K562 (cell line): ENCODE results near the gene PTPRG. TPM values are rescaled to one million over a fixed set of nuclear protein-coding genes. Genes with fewer than 3 reads are reported as not detected.

ENCODE experiments used
- ATAC-seq: fragments of 200-7000 bp; cut with Tn5 transposase; 3 replicates; pipeline ENCODE4 v1.9.1; 2020; ENCODE audit warnings: moderate library complexity
- BruUV-seq: library from RNA; stranded (reverse); fragments of 400-500 nt; replicated peaks from 2 replicates; lab custom pipeline; 2021; lab: Mats Ljungman, UMichigan
- CTCF ChIA-PET: fragments of 300-600 bp; formaldehyde crosslinking; extraction: SDS; loops from one replicate; lab custom pipeline; 2021; ENCODE audit warnings: low intra/inter-chr PET ratio; lab: Yijun Ruan, JAX
- POLR2A ChIA-PET: fragments of 300-600, 350-650 bp; sonication (Branson Sonifier 250); formaldehyde crosslinking; extraction: SDS; loops from one replicate; lab custom pipeline; 2021; ENCODE audit warnings: antibody characterized with exemption, inconsistent platforms; lab: Yijun Ruan, JAX
- DNase-seq, 4 experiments: peaks; one replicate each; pipeline versions ENCODE4 v3.0.0 to v3.0.0-alpha.2; 2011 to 2018; ENCODE audit warnings: low spot score in 3 of 4, mixed read lengths in 3 of 4; ENCODE audit errors: extremely low read depth in 1 of 4
- FAIRE-seq: peaks from 2 replicates; lab custom pipeline; 2011; peaks lifted over from hg19 to GRCh38; lab: Jason Lieb, UNC
- H2AFZ ChIP-seq: 2 replicates; pipeline ENCODE4 v1.6.0; 2011; ENCODE audit warnings: low read depth, low read length, control low read depth, inconsistent platforms
- H3K27ac ChIP-seq: fragments of 200-600 bp; 3 replicates; pipeline ENCODE4 v1.8.0; 2011; ENCODE audit warnings: low read depth, mild to moderate bottlenecking, control low read depth, inconsistent platforms, low read length, moderate library complexity, mixed read lengths; ENCODE audit errors: extremely low read depth
- H3K27me3 ChIP-seq, 2 experiments: fragments of 300-600 bp in 1 of 2; 2 replicates in 1 of 2; 3 replicates in 1 of 2; pipeline versions ENCODE4 v1.6.0 to v1.8.0; 2011; ENCODE audit warnings: inconsistent platforms in 2 of 2, low read length in 2 of 2, mild to moderate bottlenecking in 1 of 2, mixed read lengths in 1 of 2, moderate library complexity in 1 of 2; ENCODE audit not compliant: control insufficient read depth in 2 of 2, insufficient read depth in 2 of 2
- H3K36me3 ChIP-seq: fragments of 300-600 bp; 3 replicates; pipeline ENCODE4 v1.8.0; 2011; ENCODE audit warnings: mild to moderate bottlenecking, low read length, inconsistent platforms; ENCODE audit not compliant: control insufficient read depth, insufficient read depth
- H3K4me1 ChIP-seq, 2 experiments: fragments of 200-600 bp in 1 of 2; replicated peaks in 1 of 2; 2 replicates in 1 of 2; 3 replicates in 1 of 2; pipeline versions ENCODE4 v1.5.1 to v1.8.0; 2011; ENCODE audit warnings: inconsistent platforms in 2 of 2, low read length in 2 of 2, mild to moderate bottlenecking in 1 of 2, mixed read lengths in 1 of 2, moderate library complexity in 1 of 2; ENCODE audit not compliant: control insufficient read depth in 2 of 2, insufficient read depth in 2 of 2
- H3K4me2 ChIP-seq: 2 replicates; pipeline ENCODE4 v1.6.1; 2011; ENCODE audit warnings: low read length, control low read depth, inconsistent platforms, mixed read lengths; ENCODE audit not compliant: insufficient read depth
- H3K4me3 ChIP-seq: fragments of 200-600 bp; sonication (generic), shearing (Covaris generic); 2 replicates; pipeline ENCODE4 v1.5.1; 2016; ENCODE audit warnings: control low read depth, inconsistent platforms
- H3K79me2 ChIP-seq: fragments of 200-600 bp; 3 replicates; pipeline ENCODE4 v1.8.0; 2011; ENCODE audit warnings: low read length, inconsistent platforms; ENCODE audit not compliant: control insufficient read depth, insufficient read depth
- H3K9ac ChIP-seq, 2 experiments: 2 replicates each; pipeline versions ENCODE4 v1.6.0 to v1.6.1; 2011; ENCODE audit warnings: low read depth in 2 of 2, low read length in 2 of 2, control low read depth in 1 of 2, inconsistent platforms in 1 of 2, mild to moderate bottlenecking in 1 of 2, mixed read lengths in 1 of 2; ENCODE audit not compliant: insufficient read depth in 1 of 2
- H3K9me1 ChIP-seq: one replicate; pipeline ENCODE4 v1.6.0; 2011; ENCODE audit warnings: inconsistent platforms, mild to moderate bottlenecking, low read length, moderate library complexity; ENCODE audit not compliant: control insufficient read depth, insufficient read depth
- H3K9me3 ChIP-seq: replicated peaks from 2 replicates; pipeline ENCODE4 v1.5.1; 2011; ENCODE audit warnings: low read depth, low read length, inconsistent platforms; ENCODE audit not compliant: control insufficient read depth, insufficient read depth
- H4K20me1 ChIP-seq: replicated peaks from 2 replicates; pipeline ENCODE4 v1.6.1; 2011; ENCODE audit warnings: low read length, inconsistent platforms, mixed read lengths; ENCODE audit not compliant: control insufficient read depth, insufficient read depth
- NR1H2 ChIP-seq: sonication (generic); formaldehyde crosslinking; IDR thresholded peaks from 2 replicates; pipeline ENCODE4 v1.4.0; 2020; ENCODE audit warnings: mild to moderate bottlenecking, missing genetic modification reagents
- RBBP5 ChIP-seq: fragments of 200-600 bp; sonication (generic); IDR thresholded peaks from 2 replicates; pipeline ENCODE4 v1.6.1; 2012; ENCODE audit warnings: borderline replicate concordance, mild to moderate bottlenecking, low read length, control low read depth, inconsistent platforms; ENCODE audit not compliant: insufficient read depth, poor library complexity, severe bottlenecking
- SAFB2 ChIP-seq: fragments of 200-400 bp; formaldehyde crosslinking; IDR thresholded peaks from 2 replicates; pipeline ENCODE4 v1.6.1; 2018; ENCODE audit warnings: borderline replicate concordance, low read length, low read depth, moderate library complexity; ENCODE audit not compliant: severe bottlenecking
- TAF9B ChIP-seq: fragments of 450-650 bp; IDR thresholded peaks from 2 replicates; pipeline ENCODE4 v1.6.1; 2018; ENCODE audit warnings: mild to moderate bottlenecking; ENCODE audit not compliant: partially characterized antibody
- ZNF644 ChIP-seq: fragments of 200-800 bp; sonication (Bioruptor generic); IDR thresholded peaks from 2 replicates; pipeline ENCODE4 v1.6.1; 2016; ENCODE audit warnings: low read depth, missing genetic modification characterization, missing compliant biosample characterization
- WGBS: fragments of 100-300 bp; shearing (Covaris generic); methylation state at CpG from one replicate; pipeline ENCODE4 v1.1.6; 2016; ENCODE audit warnings: low coverage, mixed read lengths; ENCODE audit not compliant: insufficient coverage; ENCODE audit errors: missing lambda C conversion rate; 5-methylcytosine and 5-hydroxymethylcytosine counted together
- in situ Hi-C: fragments of 300-500 bp; cut with MboI; formaldehyde crosslinking; loops from 4 replicates; pipeline ENCODE4 v1.15.0; 2018; ENCODE audit warnings: inconsistent platforms, mixed read lengths
- intact Hi-C: fragments of 100-400 bp; cut with micrococcal nuclease; formaldehyde crosslinking; loops from 2 replicates; pipeline ENCODE4 v1.14.2; 2022
- polyA plus RNA-seq, 8 experiments: library from polyadenylated mRNA; depleted of rRNA in 4 of 8; stranded (reverse) in 5 of 8; unstranded in 3 of 8; fragments of >200 nt; fragmentation: Nextera tagmentation in 2 of 8; fragmentation: Illumina TruSeq in 1 of 8; extraction: Ambion mirVana in 2 of 8; extraction: Trizol in 1 of 8; gene quantifications; 2 replicates each; pipeline versions ENCODE4 v1.2.1 to v1.2.3, GENCODE V29; 2011 to 2014; ENCODE audit warnings: inconsistent platforms in 1 of 8, missing spikeins in 1 of 8
- total RNA-seq, 7 experiments: library from RNA; depleted of rRNA in 6 of 7; stranded (reverse); fragments of >200 nt in 6 of 7; fragmentation: Illumina TruSeq in 2 of 7; extraction: Trizol in 2 of 7; gene quantifications; 2 replicates each; pipeline versions ENCODE4 v1.2.1 to v1.2.3, GENCODE V29; 2011 to 2021; ENCODE audit warnings: low replicate concordance in 1 of 7
- TF ChIP-seq, protein P1 (sequence below): sonication (generic); formaldehyde crosslinking; IDR thresholded peaks from 2 replicates; pipeline ENCODE4 v1.8.1; 2022; ENCODE audit warnings: missing genetic modification reagents

PTPRG gene
- total and polyA plus RNA-seq, 9 of the 15 experiments (the other 6 are each of a cell fraction or from before 2014, with no cell fraction given), result 0.16 TPM; not detected in 8

GRCh38 chr3:61679026-61679425 is 117.7 kb downstream of the PTPRG start (continued):
- TF ChIP-seq, protein P1, sequence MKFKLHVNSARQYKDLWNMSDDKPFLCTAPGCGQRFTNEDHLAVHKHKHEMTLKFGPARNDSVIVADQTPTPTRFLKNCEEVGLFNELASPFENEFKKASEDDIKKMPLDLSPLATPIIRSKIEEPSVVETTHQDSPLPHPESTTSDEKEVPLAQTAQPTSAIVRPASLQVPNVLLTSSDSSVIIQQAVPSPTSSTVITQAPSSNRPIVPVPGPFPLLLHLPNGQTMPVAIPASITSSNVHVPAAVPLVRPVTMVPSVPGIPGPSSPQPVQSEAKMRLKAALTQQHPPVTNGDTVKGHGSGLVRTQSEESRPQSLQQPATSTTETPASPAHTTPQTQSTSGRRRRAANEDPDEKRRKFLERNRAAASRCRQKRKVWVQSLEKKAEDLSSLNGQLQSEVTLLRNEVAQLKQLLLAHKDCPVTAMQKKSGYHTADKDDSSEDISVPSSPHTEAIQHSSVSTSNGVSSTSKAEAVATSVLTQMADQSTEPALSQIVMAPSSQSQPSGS (CRISPR knock-in tag), result no peak
- TF ChIP-seq SAFB2 (no peak), ZNF644 (tag) (no peak), TAF9B (no peak), RBBP5 (no peak)
- TF ChIP-seq, all 486 proteins: peak for 0

- H3K27ac ChIP-seq, result no peak overlapping the region
- no TSS peak for BruUV-seq
- TF ChIP-seq NR1H2 (CRISPR knock-in tag), result no peak
- H4K20me1 ChIP-seq, result no peaks in the 10 kb centered on the region
- ChIA-PET CTCF (no interaction called here), POLR2A (no interaction called here)
- WGBS, result 0% methylated on average over 3 of the region's 3 CpGs
- intact Hi-C loops, result no loop called here
- no peak overlapping the region for H3K4me2 ChIP-seq
- 0 out of 5 replicates have a peak, but pooled peaks cover 0 to 12% of the 10 kb centered on the region in 2 experiments for H3K27me3 ChIP-seq
- ATAC-seq (no peak), DNase-seq (no peak), FAIRE-seq (no peak)
- H3K4me1 ChIP-seq, result no peaks in the 10 kb centered on the region
- no peaks in the 10 kb centered on the region for H3K79me2 ChIP-seq
- no peak overlapping the region for H3K4me3 ChIP-seq
- in situ Hi-C loops, result no loop called here
- no peak overlapping the region for H3K9ac ChIP-seq
- H3K9me3 ChIP-seq, result no peaks in the 10 kb centered on the region
- no peak overlapping the region for H2AFZ ChIP-seq
- no peaks in the 10 kb centered on the region for H3K9me1 ChIP-seq
- H3K36me3 ChIP-seq, result no peaks in the 10 kb centered on the region
These were observed 119.2 kb downstream of the PTPRG start for GRCh38 chr3:61680617-61681016.
